ENCODE measurements around the gene MAML3. TPM values are rescaled to one million over a fixed set of nuclear protein-coding genes. Genes with fewer than 3 reads are reported as not detected.

The MAML3 gene
- polyA plus RNA-seq, 2 donors, result 3.7 to 3.8 TPM

- 97 to 100% methylated on average over 2 of the region's 2 CpGs for WGBS, 2 donors
- Histone ChIP-seq H3K4me1 (ENCODE audit: control insufficient read depth in 2 of 2, insufficient read depth in 2 of 2, low read length in 1 of 2) (peaks cover 0 to 6% of the 10 kb centered on the region in 2 donors), H3K36me3 (ENCODE audit: control insufficient read depth in 2 of 2, insufficient read depth in 2 of 2, low read length in 1 of 2) (no peaks in the 10 kb centered on the region), H3K4me3 (ENCODE audit: low read depth in 1 of 2, low read length in 2 of 2) (no peak overlapping the region), H3K27me3 (ENCODE audit: control insufficient read depth in 1 of 2, insufficient read depth in 2 of 2, low read length in 2 of 2) (no peaks in the 10 kb centered on the region), H3K9me3 (ENCODE audit: control insufficient read depth in 2 of 2, insufficient read depth in 1 of 2, low read depth in 1 of 2, low read length in 1 of 2) (no peaks in the 10 kb centered on the region), H3K27ac (ENCODE audit: low read depth in 2 of 2, low read length in 1 of 2) (no peak overlapping the region)
Observed at GRCh38 chr4:139903845-139904244, 250.1 kb downstream of the MAML3 start.

- no peak overlapping the region for H3K27ac ChIP-seq (ENCODE audit: low read depth in 2 of 2, low read length in 1 of 2)
- H3K4me1 ChIP-seq (ENCODE audit: control insufficient read depth in 2 of 2, insufficient read depth in 2 of 2, low read length in 1 of 2), result peaks cover 0 to 6% of the 10 kb centered on the region in 2 donors
- no peaks in the 10 kb centered on the region for H3K36me3 ChIP-seq (ENCODE audit: control insufficient read depth in 2 of 2, insufficient read depth in 2 of 2, low read length in 1 of 2)
- no peaks in the 10 kb centered on the region for H3K27me3 ChIP-seq (ENCODE audit: control insufficient read depth in 1 of 2, insufficient read depth in 2 of 2, low read length in 2 of 2)
- H3K4me3 ChIP-seq (ENCODE audit: low read depth in 1 of 2, low read length in 2 of 2), result peak overlapping the region in 1 of 2 donors; percentile 5
- H3K9me3 ChIP-seq (ENCODE audit: control insufficient read depth in 2 of 2, insufficient read depth in 1 of 2, low read depth in 1 of 2, low read length in 1 of 2), result no peaks in the 10 kb centered on the region
- 73 to 74% methylated on average over 17 of the region's 17 CpGs for WGBS, 2 donors
Observed at GRCh38 chr4:139902321-139903320, 251.4 kb downstream of the MAML3 start.

GRCh38 chr4:139901531-139902320, 252.3 kb downstream of the MAML3 start:
- Histone ChIP-seq H3K4me3 (ENCODE audit: low read depth in 1 of 2, low read length in 2 of 2) (peak overlapping the region in 1 of 2 donors; percentile 5), H3K9me3 (ENCODE audit: control insufficient read depth in 2 of 2, insufficient read depth in 1 of 2, low read depth in 1 of 2, low read length in 1 of 2) (no peaks in the 10 kb centered on the region), H3K27ac (ENCODE audit: low read depth in 2 of 2, low read length in 1 of 2) (peak overlapping the region in 1 of 2 donors; percentile 41), H3K4me1 (ENCODE audit: control insufficient read depth in 2 of 2, insufficient read depth in 2 of 2, low read length in 1 of 2) (peaks cover 0 to 6% of the 10 kb centered on the region in 2 donors), H3K27me3 (ENCODE audit: control insufficient read depth in 1 of 2, insufficient read depth in 2 of 2, low read length in 2 of 2) (no peaks in the 10 kb centered on the region), H3K36me3 (ENCODE audit: control insufficient read depth in 2 of 2, insufficient read depth in 2 of 2, low read length in 1 of 2) (no peaks in the 10 kb centered on the region)
- 30 to 33% methylated on average over 17 of the region's 17 CpGs for WGBS, 2 donors

- Histone ChIP-seq H3K27ac (ENCODE audit: low read depth in 2 of 2, low read length in 1 of 2) (no peak overlapping the region), H3K27me3 (ENCODE audit: control insufficient read depth in 1 of 2, insufficient read depth in 2 of 2, low read length in 2 of 2) (no peaks in the 10 kb centered on the region), H3K36me3 (ENCODE audit: control insufficient read depth in 2 of 2, insufficient read depth in 2 of 2, low read length in 1 of 2) (no peaks in the 10 kb centered on the region), H3K4me3 (ENCODE audit: low read depth in 1 of 2, low read length in 2 of 2) (no peak overlapping the region), H3K9me3 (ENCODE audit: control insufficient read depth in 2 of 2, insufficient read depth in 1 of 2, low read depth in 1 of 2, low read length in 1 of 2) (no peaks in the 10 kb centered on the region), H3K4me1 (ENCODE audit: control insufficient read depth in 2 of 2, insufficient read depth in 2 of 2, low read length in 1 of 2) (peaks cover 0 to 6% of the 10 kb centered on the region in 2 donors)
- 63 to 64% methylated on average over 2 of the region's 2 CpGs for WGBS, 2 donors
Observed at GRCh38 chr4:139900964-139901376, 253.0 kb downstream of the MAML3 start.

- Histone ChIP-seq H3K27ac (ENCODE audit: low read depth in 2 of 2, low read length in 1 of 2) (no peak overlapping the region), H3K4me3 (ENCODE audit: low read depth in 1 of 2, low read length in 2 of 2) (no peak overlapping the region), H3K4me1 (ENCODE audit: control insufficient read depth in 2 of 2, insufficient read depth in 2 of 2, low read length in 1 of 2) (peaks cover 0 to 6% of the 10 kb centered on the region in 2 donors), H3K36me3 (ENCODE audit: control insufficient read depth in 2 of 2, insufficient read depth in 2 of 2, low read length in 1 of 2) (no peaks in the 10 kb centered on the region), H3K9me3 (ENCODE audit: control insufficient read depth in 2 of 2, insufficient read depth in 1 of 2, low read depth in 1 of 2, low read length in 1 of 2) (no peaks in the 10 kb centered on the region), H3K27me3 (ENCODE audit: control insufficient read depth in 1 of 2, insufficient read depth in 2 of 2, low read length in 2 of 2) (no peaks in the 10 kb centered on the region)
- WGBS, 2 donors, result 88 to 92% methylated on average over 4 of the region's 4 CpGs
Observed at GRCh38 chr4:139899346-139899745, 254.6 kb downstream of the MAML3 start.

GRCh38 chr4:139898293-139898692, 255.7 kb downstream of the MAML3 start:
- Histone ChIP-seq H3K9me3 (ENCODE audit: control insufficient read depth in 2 of 2, insufficient read depth in 1 of 2, low read depth in 1 of 2, low read length in 1 of 2) (no peaks in the 10 kb centered on the region), H3K27ac (ENCODE audit: low read depth in 2 of 2, low read length in 1 of 2) (no peak overlapping the region), H3K4me1 (ENCODE audit: control insufficient read depth in 2 of 2, insufficient read depth in 2 of 2, low read length in 1 of 2) (peaks cover 0 to 3% of the 10 kb centered on the region in 2 donors), H3K36me3 (ENCODE audit: control insufficient read depth in 2 of 2, insufficient read depth in 2 of 2, low read length in 1 of 2) (no peaks in the 10 kb centered on the region), H3K27me3 (ENCODE audit: control insufficient read depth in 1 of 2, insufficient read depth in 2 of 2, low read length in 2 of 2) (no peaks in the 10 kb centered on the region), H3K4me3 (ENCODE audit: low read depth in 1 of 2, low read length in 2 of 2) (no peak overlapping the region)
- WGBS, 2 donors, result 48 to 64% methylated on average over 3 of the region's 3 CpGs

- no peak overlapping the region for H3K4me3 ChIP-seq (ENCODE audit: low read depth in 1 of 2, low read length in 2 of 2)
Observed at GRCh38 chr4:139896091-139896604, 257.8 kb downstream of the MAML3 start.

GRCh38 chr4:139893801-139894200, 260.2 kb downstream of the MAML3 start:
- Histone ChIP-seq H3K27me3 (ENCODE audit: control insufficient read depth in 1 of 2, insufficient read depth in 2 of 2, low read length in 2 of 2) (no peaks in the 10 kb centered on the region), H3K36me3 (ENCODE audit: control insufficient read depth in 2 of 2, insufficient read depth in 2 of 2, low read length in 1 of 2) (no peaks in the 10 kb centered on the region), H3K4me1 (ENCODE audit: control insufficient read depth in 2 of 2, insufficient read depth in 2 of 2, low read length in 1 of 2) (peaks cover 0 to 12% of the 10 kb centered on the region in 2 donors), H3K9me3 (ENCODE audit: control insufficient read depth in 2 of 2, insufficient read depth in 1 of 2, low read depth in 1 of 2, low read length in 1 of 2) (no peaks in the 10 kb centered on the region), H3K27ac (ENCODE audit: low read depth in 2 of 2, low read length in 1 of 2) (no peak overlapping the region), H3K4me3 (ENCODE audit: low read depth in 1 of 2, low read length in 2 of 2) (no peak overlapping the region)
- 79 to 81% methylated on average over 4 of the region's 4 CpGs for WGBS, 2 donors

More at GRCh38 chr4:139896091-139896604, 257.8 kb downstream of the MAML3 start:
- Histone ChIP-seq H3K9me3 (ENCODE audit: control insufficient read depth in 2 of 2, insufficient read depth in 1 of 2, low read depth in 1 of 2, low read length in 1 of 2) (no peaks in the 10 kb centered on the region), H3K4me1 (ENCODE audit: control insufficient read depth in 2 of 2, insufficient read depth in 2 of 2, low read length in 1 of 2) (peaks cover 0 to 3% of the 10 kb centered on the region in 2 donors), H3K27ac (ENCODE audit: low read depth in 2 of 2, low read length in 1 of 2) (no peak overlapping the region), H3K36me3 (ENCODE audit: control insufficient read depth in 2 of 2, insufficient read depth in 2 of 2, low read length in 1 of 2) (no peaks in the 10 kb centered on the region), H3K27me3 (ENCODE audit: control insufficient read depth in 1 of 2, insufficient read depth in 2 of 2, low read length in 2 of 2) (no peaks in the 10 kb centered on the region)
- 92 to 94% methylated on average over 6 of the region's 6 CpGs for WGBS, 2 donors

GRCh38 chr4:139892973-139893736, 260.8 kb downstream of the MAML3 start:
- WGBS, 2 donors, result 50 to 69% methylated on average over 5 of the region's 5 CpGs
- Histone ChIP-seq H3K36me3 (ENCODE audit: control insufficient read depth in 2 of 2, insufficient read depth in 2 of 2, low read length in 1 of 2) (no peaks in the 10 kb centered on the region), H3K9me3 (ENCODE audit: control insufficient read depth in 2 of 2, insufficient read depth in 1 of 2, low read depth in 1 of 2, low read length in 1 of 2) (no peaks in the 10 kb centered on the region), H3K4me1 (ENCODE audit: control insufficient read depth in 2 of 2, insufficient read depth in 2 of 2, low read length in 1 of 2) (peaks cover 0 to 13% of the 10 kb centered on the region in 2 donors), H3K27ac (ENCODE audit: low read depth in 2 of 2, low read length in 1 of 2) (peak overlapping the region in 1 of 2 donors; percentile 50), H3K4me3 (ENCODE audit: low read depth in 1 of 2, low read length in 2 of 2) (no peak overlapping the region), H3K27me3 (ENCODE audit: control insufficient read depth in 1 of 2, insufficient read depth in 2 of 2, low read length in 2 of 2) (no peaks in the 10 kb centered on the region)
